Measurements from ENCODE around the gene DNAJA3. TPM values are rescaled to one million over a fixed set of nuclear protein-coding genes. Genes with fewer than 3 reads are reported as not detected.

Gene DNAJA3
- total RNA-seq, 1 donor from 2014 or later = 34.6 TPM

DNA sequence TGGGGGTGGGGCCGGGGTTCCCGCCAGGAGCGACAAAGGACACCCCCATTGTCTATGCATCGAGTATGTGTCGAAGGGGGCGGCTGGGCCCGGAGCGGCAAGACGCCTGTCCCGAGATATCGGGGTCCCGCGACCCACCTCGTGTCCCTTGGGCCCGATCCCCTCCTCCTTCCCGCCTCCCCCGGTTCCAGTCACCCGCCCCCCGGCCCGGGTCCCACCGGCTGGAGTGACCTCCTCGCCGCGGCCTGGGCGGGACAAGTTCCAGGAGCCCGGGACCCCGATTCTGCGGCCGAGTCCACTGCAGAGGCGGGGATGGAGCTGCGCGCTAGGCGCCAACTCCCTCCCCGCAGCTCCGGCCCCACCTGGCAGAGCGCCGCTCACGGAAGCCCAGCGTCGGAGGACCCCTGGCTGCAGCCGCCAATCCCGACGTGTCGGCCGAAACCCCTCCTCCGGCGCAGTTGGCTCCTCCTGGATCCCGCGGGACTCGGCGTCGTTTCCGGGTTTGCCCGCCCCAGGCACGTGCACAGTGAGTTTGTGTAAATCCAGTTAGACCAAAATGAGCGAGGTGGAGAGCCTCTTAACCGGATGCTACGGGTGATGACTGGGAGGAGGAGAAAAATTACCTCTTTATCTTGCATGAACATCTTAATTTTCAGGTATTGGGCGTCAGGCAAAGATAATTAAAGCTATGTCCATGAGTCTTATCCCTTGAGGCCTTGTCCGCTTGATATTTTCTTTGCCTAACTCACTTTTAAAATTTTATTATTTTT is 48.7 kb downstream of the DNAJA3 start, which contains the start of gene NMRAL1:
Gene NMRAL1 (minus strand): TSS at position 434 of the 770 bp plus-strand sequence. CDS start 493 bp downstream, outside the sequence.
- peak; percentile 93 for DNase-seq
- H3K27me3 ChIP-seq (ENCODE audit: low read depth) = no peaks in the 10 kb centered on the region
- intact Hi-C loops (cut with DNase I) = no loop called here
- H3K36me3 ChIP-seq = peaks cover 5% of the 10 kb centered on the region
- peak within 1 kb of the TSS; percentile 87 for H3K27ac ChIP-seq
- ATAC-seq = peak; percentile 73 to 76
- no peaks in the 10 kb centered on the region for H3K9me3 ChIP-seq
- H3K4me1 ChIP-seq = peaks cover 41% of the 10 kb centered on the region
- H3K4me3 ChIP-seq = peak within 1 kb of the TSS; percentile 90
- TF ChIP-seq, protein P1, sequence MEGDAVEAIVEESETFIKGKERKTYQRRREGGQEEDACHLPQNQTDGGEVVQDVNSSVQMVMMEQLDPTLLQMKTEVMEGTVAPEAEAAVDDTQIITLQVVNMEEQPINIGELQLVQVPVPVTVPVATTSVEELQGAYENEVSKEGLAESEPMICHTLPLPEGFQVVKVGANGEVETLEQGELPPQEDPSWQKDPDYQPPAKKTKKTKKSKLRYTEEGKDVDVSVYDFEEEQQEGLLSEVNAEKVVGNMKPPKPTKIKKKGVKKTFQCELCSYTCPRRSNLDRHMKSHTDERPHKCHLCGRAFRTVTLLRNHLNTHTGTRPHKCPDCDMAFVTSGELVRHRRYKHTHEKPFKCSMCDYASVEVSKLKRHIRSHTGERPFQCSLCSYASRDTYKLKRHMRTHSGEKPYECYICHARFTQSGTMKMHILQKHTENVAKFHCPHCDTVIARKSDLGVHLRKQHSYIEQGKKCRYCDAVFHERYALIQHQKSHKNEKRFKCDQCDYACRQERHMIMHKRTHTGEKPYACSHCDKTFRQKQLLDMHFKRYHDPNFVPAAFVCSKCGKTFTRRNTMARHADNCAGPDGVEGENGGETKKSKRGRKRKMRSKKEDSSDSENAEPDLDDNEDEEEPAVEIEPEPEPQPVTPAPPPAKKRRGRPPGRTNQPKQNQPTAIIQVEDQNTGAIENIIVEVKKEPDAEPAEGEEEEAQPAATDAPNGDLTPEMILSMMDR (IDR thresholded peaks at IDR 0.05) = no peak

DNA sequence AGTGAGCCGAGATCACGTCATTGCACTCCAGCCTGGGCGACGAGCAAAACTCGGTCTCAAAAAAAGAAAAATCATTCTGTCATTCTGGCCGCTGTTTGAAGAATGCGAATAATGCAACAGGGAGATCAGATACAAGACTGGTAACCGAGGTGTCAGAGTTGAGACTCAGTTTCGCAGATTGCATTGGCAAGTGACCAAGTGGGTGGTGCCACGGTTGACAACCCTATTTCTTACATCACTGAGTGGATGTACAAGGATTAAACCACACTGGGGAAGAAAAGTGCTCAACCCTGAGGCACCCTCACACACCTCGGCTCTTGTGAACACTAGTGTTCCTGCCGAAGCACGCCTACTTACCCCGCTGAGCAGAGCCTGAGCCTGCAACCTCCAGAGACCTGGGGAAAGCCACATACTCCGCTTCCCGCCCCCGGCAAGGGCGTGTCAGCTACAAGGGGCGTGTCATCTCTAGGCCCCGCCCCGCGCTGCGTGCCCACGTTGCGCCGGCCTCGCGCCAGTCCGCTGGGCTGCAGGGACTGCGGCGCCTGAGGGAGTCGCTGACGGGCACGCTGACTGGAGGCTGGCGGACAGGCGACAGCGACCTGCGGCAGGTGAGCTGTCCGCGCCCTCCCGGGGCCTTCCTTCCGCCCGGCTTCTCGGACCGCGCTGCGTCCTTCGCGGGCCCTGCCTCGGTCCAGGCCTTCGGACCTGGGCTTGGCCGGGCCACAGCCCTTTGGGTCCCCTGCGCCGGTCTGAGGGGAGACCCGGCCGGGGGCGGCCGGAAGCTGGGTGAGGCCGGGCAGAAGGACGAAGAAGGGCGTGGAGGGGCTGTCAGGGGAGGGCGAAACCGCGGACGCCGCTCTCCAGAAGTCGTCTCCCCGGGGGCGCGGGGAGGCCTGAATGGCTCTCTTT is 50.5 kb downstream of the DNAJA3 start, which contains the start of gene HMOX2:
Gene HMOX2 (plus strand): TSS at position 519 of the 909 bp plus-strand sequence. CDS start 29,127 bp downstream, outside the sequence.
- no peaks in the 10 kb centered on the region for H3K27me3 ChIP-seq (ENCODE audit: low read depth)
- TF ChIP-seq, protein P1 (IDR thresholded peaks at IDR 0.05) = peak; percentile 58
- peaks cover 41% of the 10 kb centered on the region for H3K4me1 ChIP-seq
- H3K36me3 ChIP-seq = no peaks in the 10 kb centered on the region
- H3K27ac ChIP-seq = peak within 1 kb of the TSS; percentile 94
- no peaks in the 10 kb centered on the region for H3K9me3 ChIP-seq
- DNase-seq (peak; percentile 95), ATAC-seq (peak; percentile 97)
- peak within 1 kb of the TSS; percentile 99 for H3K4me3 ChIP-seq
- intact Hi-C loops (cut with DNase I) = no loop called here

DNA sequence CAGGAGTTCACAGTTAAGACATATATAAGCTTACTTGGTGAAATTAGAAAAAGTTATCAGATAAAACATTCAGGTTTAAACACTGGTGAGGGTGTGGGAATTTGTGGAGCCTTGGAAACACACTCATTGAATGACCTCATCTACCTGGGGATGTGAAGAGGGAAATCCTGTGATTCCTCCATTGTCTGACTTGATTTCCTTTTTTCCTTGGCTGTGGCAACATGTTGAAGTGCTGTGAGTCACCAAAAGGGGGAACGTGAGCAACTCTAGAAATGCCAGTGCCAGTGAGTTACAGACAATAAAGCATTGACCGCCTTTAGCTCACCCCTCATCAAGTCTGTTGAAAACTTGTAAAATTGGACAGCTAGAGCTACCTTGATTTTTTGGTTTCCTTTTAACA is 52.3 kb downstream of the DNAJA3 start:
- Histone ChIP-seq H3K4me1 (peaks cover 41% of the 10 kb centered on the region), H3K27me3 (ENCODE audit: low read depth) (no peaks in the 10 kb centered on the region), H3K9me3 (no peaks in the 10 kb centered on the region), H3K4me3 (no peak overlapping the region), H3K36me3 (no peaks in the 10 kb centered on the region), H3K27ac (no peak overlapping the region)
- intact Hi-C loops (cut with DNase I) = no loop called here
- peak in 1 of 2 donors; percentile 4 for ATAC-seq
- TF ChIP-seq, protein P1 (IDR thresholded peaks at IDR 0.05) = no peak
- DNase-seq = no peak

DNA sequence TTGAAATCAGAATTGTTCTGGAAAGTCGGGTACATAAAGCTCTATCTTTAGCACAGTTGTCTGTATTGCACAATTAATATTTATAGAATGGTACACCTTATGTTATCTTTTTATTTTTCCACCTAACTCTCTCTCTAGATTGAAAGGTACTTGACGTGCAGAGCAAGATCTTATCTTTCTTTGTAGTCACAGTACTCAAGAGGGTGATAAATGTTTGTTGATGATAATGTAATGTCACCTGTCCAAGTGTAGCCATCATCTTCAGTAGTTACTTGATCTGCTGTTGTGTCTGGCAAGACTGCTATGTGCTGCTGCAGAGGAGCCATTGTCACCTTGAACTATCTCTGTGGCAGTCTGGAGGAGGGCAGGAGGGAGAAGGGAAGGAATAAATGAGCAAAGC is 55.9 kb downstream of the DNAJA3 start:
- intact Hi-C loops (cut with DNase I) = no loop called here
- DNase-seq = no peak
- Histone ChIP-seq H3K27ac (no peak overlapping the region), H3K4me1 (peaks cover 19% of the 10 kb centered on the region), H3K27me3 (ENCODE audit: low read depth) (no peaks in the 10 kb centered on the region), H3K4me3 (no peak overlapping the region), H3K36me3 (peaks cover 23% of the 10 kb centered on the region), H3K9me3 (no peaks in the 10 kb centered on the region)
- ATAC-seq = no peak
- TF ChIP-seq, protein P1 (IDR thresholded peaks at IDR 0.05) = no peak

DNA sequence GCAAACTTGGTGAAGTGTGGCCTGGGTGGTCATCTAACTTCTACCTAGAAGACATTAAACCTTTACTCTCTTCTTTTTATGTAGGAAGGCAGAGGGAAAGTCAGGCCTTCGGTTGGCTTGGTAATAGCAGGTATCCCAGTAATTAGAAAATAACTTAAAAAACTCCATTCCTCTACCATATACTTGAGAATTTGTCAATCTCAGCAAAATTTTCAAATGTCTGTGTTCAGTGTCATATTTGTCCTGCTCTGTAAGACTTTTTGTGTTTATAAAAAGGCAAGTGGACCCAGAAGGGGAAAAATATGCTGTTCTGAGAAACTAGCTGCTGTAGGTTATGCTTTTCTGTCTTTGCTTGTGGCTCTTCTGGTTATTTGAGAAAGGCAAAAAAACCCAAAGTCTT is 56.3 kb downstream of the DNAJA3 start:
- no peak overlapping the region for H3K4me3 ChIP-seq
- intact Hi-C loops (cut with DNase I) = no loop called here
- no peaks in the 10 kb centered on the region for H3K27me3 ChIP-seq (ENCODE audit: low read depth)
- TF ChIP-seq, protein P1 (IDR thresholded peaks at IDR 0.05) = no peak
- peaks cover 23% of the 10 kb centered on the region for H3K36me3 ChIP-seq
- H3K4me1 ChIP-seq = peaks cover 22% of the 10 kb centered on the region
- no peaks in the 10 kb centered on the region for H3K9me3 ChIP-seq
- ATAC-seq (no peak), DNase-seq (no peak)
- no peak overlapping the region for H3K27ac ChIP-seq
